HG02588 (cell line): ENCODE measurements around the gene FCGBP.
A peak's percentile ranks its signal among the peaks of the same experiment; 100 is the strongest.
"Not testable (repeated sequence)": the region's sequence is repeated elsewhere in the genome, so short reads cannot be mapped to it uniquely, and the experiment has no call there.

Source experiments
- ATAC-seq: cut with Tn5 transposase; IDR thresholded peaks from one replicate; pipeline ENCODE4 v1.9.1; 2021; ENCODE audit warnings: mild to moderate bottlenecking, moderate library complexity; ENCODE audit not compliant: unreplicated experiment

The FCGBP gene

DNA sequence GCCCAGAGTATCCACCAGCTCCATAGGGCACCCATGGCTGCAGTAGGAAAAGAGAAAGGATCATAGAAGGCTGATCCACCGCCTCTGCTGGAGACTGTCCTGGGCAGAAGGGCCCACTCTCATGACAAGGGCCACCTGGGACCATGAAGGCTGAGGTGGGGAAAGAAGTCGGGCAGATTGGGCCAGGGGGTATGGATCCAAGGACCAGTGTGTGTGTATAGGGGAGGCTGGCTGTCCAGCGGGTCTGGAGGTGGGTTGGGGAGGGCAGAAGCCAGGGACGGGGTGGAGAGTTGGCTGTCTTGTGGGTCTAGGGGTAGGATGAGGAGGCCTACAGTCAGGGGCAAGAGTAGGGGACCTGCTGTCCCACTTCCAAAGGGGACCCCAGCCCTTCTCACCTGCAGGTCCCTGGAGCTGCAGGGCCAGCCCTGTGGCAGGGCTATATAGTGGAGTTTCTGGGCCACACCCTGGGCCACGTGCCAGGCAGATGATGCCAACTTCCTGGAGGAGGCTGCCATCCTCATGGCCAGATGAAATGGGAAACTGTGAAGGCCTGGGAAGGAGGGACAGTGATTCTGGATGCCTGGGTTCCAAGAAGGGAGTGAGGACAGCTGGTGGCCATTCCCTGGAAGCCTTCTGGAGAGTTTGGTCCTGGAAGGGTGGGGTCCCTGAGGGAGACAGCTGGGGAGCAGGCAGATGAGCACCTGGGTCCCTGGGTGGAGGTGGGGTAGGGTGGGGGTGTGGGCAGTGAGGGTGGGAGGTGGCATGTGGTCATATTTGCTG is at the start of gene FCGBP:
FCGBP (minus strand) TSS at position 51 of the 780 bp plus-strand sequence.
- no peak for ATAC-seq

- ATAC-seq, result no peak
Observed at GRCh38 chr19:39983695-39984300, 49.4 kb upstream of the FCGBP start.

DNA sequence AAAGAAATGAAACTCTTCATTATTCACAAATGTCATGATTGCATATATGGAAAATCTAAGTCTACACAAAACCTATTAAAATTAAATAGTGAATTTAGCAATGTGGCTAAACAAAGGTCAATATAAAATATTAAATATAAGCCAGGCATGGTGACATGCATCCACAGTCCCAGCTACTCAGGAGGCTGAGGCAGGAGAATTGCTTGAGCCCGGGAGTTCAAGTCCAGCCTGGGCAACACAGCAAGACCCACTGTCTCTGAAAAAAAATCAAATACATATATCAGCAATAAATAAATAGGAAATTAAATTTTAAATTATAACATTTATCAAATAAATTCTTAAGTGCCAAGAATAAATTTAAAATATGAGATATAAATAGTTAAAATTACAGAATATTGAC is 48.4 kb upstream of the FCGBP start:
- no peak for ATAC-seq

DNA sequence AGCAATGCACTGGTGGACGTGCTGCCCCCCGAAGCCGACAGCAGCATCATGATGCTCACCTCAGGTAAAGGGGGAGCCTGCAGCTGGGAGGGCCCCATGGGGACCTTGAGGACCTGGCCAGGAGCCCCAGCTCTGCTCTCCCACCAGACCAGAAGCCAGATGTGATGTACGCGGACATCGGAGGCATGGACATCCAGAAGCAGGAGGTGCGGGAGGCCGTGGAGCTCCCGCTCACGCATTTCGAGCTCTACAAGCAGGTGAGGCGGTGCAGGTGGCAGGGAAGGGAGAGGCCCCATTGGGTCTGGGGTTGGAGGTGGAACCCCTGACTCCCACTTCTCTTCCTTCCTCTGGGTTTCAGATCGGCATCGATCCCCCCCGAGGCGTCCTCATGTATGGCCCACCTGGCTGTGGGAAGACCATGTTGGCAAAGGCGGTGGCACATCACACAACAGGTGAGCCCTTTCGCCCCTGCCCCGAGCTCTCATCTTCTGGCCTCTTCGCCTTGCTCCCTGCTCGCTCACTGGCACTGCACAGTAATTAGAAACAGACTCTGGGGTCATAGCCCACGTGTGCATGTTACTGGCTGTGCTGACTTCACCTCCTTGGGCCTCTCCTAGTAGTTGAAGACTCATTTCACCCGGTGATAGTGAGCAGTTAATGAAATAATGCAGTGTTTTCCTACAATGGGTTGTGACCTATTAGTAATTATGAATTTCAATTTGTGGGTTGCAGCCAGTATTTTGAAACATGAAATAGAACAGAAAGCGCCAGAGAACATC is 40.1 kb upstream of the FCGBP start:
- ATAC-seq, result no peak

GRCh38 chr19:39971380-39972035 is 37.1 kb upstream of the FCGBP start:
- no peak for ATAC-seq

GRCh38 chr19:39970675-39971379 is 36.4 kb upstream of the FCGBP start, which contains the start of gene PSMC4:
Gene PSMC4 (plus strand): TSS chr19:39971165. CDS start chr19:39971203, 38 bp downstream.
- ATAC-seq, result peak; percentile 94

- ATAC-seq, result no peak
Observed at GRCh38 chr19:39970425-39970674, 35.9 kb upstream of the FCGBP start.

GRCh38 chr19:39969681-39970424 is 35.4 kb upstream of the FCGBP start:
- no peak for ATAC-seq

- ATAC-seq, result no peak
Observed at GRCh38 chr19:39969266-39969665, 34.8 kb upstream of the FCGBP start.

GRCh38 chr19:39968789-39969188 is 34.4 kb upstream of the FCGBP start:
- no peak for ATAC-seq

- no peak for ATAC-seq
Observed at GRCh38 chr19:39967561-39967960, 33.1 kb upstream of the FCGBP start.

DNA sequence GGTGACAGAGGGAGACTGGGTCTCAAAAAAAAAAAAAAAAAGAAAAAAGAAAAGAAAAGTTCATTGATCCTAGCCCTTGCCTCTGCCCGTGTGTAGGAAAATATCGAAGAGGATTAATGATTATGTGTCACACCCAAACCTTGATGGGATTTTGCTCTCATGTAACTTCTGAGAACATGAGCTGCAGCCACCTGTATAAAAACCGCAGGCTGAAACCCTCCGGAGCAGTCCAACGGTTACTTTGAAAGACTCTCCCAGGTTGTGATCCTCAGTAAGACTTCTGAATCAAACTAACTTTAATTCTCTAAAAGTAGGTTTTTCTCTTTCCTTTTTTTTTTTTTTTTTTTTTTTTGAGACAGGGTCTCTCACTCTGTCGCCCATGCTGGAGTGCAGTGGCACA is 32.2 kb upstream of the FCGBP start:
- ATAC-seq, result no peak

- no peak for ATAC-seq
Observed at GRCh38 chr19:39963898-39964297, 29.5 kb upstream of the FCGBP start.

GRCh38 chr19:39959407-39959806 is 25.0 kb upstream of the FCGBP start:
- ATAC-seq, result not testable (repeated sequence)

GRCh38 chr19:39958942-39959341 is 24.5 kb upstream of the FCGBP start:
- not testable (repeated sequence) for ATAC-seq

GRCh38 chr19:39957886-39958285 is 23.5 kb upstream of the FCGBP start:
- not testable (repeated sequence) for ATAC-seq

- ATAC-seq, result no peak
Observed at GRCh38 chr19:39953915-39954314, 19.5 kb upstream of the FCGBP start.

- no peak for ATAC-seq
Observed at GRCh38 chr19:39951686-39952085, 17.3 kb upstream of the FCGBP start.

DNA sequence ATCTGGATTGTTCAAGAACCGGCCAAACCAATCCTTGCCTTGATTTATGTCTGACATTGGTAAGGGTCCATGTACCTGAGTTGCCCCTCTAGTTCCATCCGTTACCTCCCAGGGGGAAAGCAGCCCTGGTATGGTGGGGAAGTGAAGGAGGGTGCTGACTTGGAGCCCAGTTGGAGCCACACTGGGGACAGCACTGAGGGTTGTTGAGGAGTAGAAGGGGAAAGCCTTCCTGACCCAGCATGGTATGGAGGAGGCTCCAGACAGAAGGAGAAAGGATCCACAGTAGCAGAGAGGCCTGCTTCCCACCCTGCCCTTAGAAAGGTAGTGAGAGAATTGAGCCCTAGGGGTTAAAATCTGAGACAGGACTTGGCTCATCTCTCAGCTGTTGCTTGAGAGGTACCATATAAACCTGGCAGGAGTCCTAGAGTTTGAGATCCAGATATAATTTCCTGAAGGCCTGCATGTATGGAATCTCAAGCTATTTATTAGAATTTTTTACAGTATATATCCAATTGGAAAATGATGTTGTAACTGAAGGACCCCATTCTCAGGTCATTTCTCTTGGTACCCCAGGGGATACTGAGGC is 16.7 kb upstream of the FCGBP start:
- ATAC-seq, result no peak
